B cell (primary cell): ENCODE results near the gene HAGHL. TPM values are rescaled to one million over a fixed set of nuclear protein-coding genes. Genes with fewer than 3 reads are reported as not detected.

Experiments
- ATAC-seq: fragments of 200-7000 bp; cut with Tn5 transposase; one replicate; pipeline ENCODE4 v1.10.0; 2021; ENCODE audit warnings: low read depth, mild to moderate bottlenecking, moderate number of reproducible peaks, moderate library complexity
- CTCF ChIA-PET: fragments of 350-600 bp; sonication (Branson Sonifier 250); formaldehyde crosslinking; loops from one replicate; lab custom pipeline; 2021; ENCODE audit warnings: antibody characterized with exemption, inconsistent platforms; lab: Charles Lee
- POLR2A ChIA-PET: fragments of 350-600 bp; sonication (Branson Sonifier 250); formaldehyde crosslinking; loops from one replicate; lab custom pipeline; 2021; ENCODE audit warnings: antibody characterized with exemption; lab: Charles Lee
- DNase-seq: peaks from one replicate; pipeline ENCODE4 v3.0.0; 2013
- H2AFZ ChIP-seq: 2 replicates; pipeline ENCODE4 v1.6.1; 2012; ENCODE audit warnings: mild to moderate bottlenecking, low read depth, low read length; ENCODE audit not compliant: insufficient read depth, poor library complexity, severe bottlenecking
- H3K27ac ChIP-seq, 2 donors: 1 replicate in 1 of 2; 2 replicates in 1 of 2; pipeline ENCODE4 v1.5.1; 2012 to 2013; ENCODE audit warnings: low read length in 2 of 2, mild to moderate bottlenecking in 2 of 2, moderate library complexity in 1 of 2
- H3K27me3 ChIP-seq, 4 experiments: fragments of 200-600 bp in 1 of 4; sonication (generic) in 1 of 4; replicated peaks in 1 of 4; 1 replicate in 2 of 4; 2 replicates in 2 of 4; pipeline versions ENCODE4 v1.6.1 to v1.7.0; 2013 to 2016; ENCODE audit warnings: low read length in 3 of 4, mild to moderate bottlenecking in 2 of 4, mixed read lengths in 1 of 4, moderate library complexity in 1 of 4; ENCODE audit not compliant: insufficient read depth in 4 of 4, control insufficient read depth in 3 of 4; ENCODE audit errors: control extremely low read depth in 1 of 4
- H3K36me3 ChIP-seq, 2 experiments: replicated peaks in 1 of 2; 1 replicate in 1 of 2; 2 replicates in 1 of 2; pipeline versions ENCODE4 v1.6.1 to v1.7.1; 2013; ENCODE audit warnings: low read length in 1 of 2; ENCODE audit not compliant: insufficient read depth in 2 of 2, control insufficient read depth in 1 of 2; ENCODE audit errors: control extremely low read depth in 1 of 2, extremely low read depth in 1 of 2
- H3K4me1 ChIP-seq, 2 donors: fragments of 200-600 bp in 1 of 2; sonication (generic) in 1 of 2; 1 replicate in 1 of 2; 2 replicates in 1 of 2; pipeline versions ENCODE4 v1.5.1 to v1.6.1; 2013 to 2017; ENCODE audit warnings: low read length in 2 of 2; ENCODE audit not compliant: control insufficient read depth in 2 of 2, insufficient read depth in 2 of 2
- H3K4me2 ChIP-seq: replicated peaks from 2 replicates; pipeline ENCODE3; 2012; ENCODE audit warnings: mild to moderate bottlenecking, low read depth, low read length; ENCODE audit not compliant: poor library complexity, severe bottlenecking
- H3K4me3 ChIP-seq, 5 experiments: fragments of 200-600 bp in 1 of 5; sonication (generic) in 1 of 5; 1 replicate in 3 of 5; 2 replicates in 2 of 5; pipeline versions ENCODE4 v1.5.1 to v1.7.0; 2011 to 2016; ENCODE audit warnings: low read length in 4 of 5, mild to moderate bottlenecking in 4 of 5, low read depth in 2 of 5, control low read depth in 1 of 5, moderate library complexity in 1 of 5; ENCODE audit not compliant: insufficient read depth in 1 of 5; ENCODE audit errors: control extremely low read depth in 1 of 5, extremely low read depth in 1 of 5
- H3K79me2 ChIP-seq: fragments of 200-600 bp; sonication (generic); one replicate; pipeline ENCODE4 v1.6.0; 2016; ENCODE audit warnings: low read length; ENCODE audit not compliant: control insufficient read depth, insufficient read depth
- H3K9ac ChIP-seq: fragments of 200-600 bp; sonication (generic); 2 replicates; pipeline ENCODE4 v1.6.1; 2017; ENCODE audit warnings: mild to moderate bottlenecking, low read length, moderate library complexity
- H3K9me3 ChIP-seq, 3 donors: one replicate each; pipeline versions ENCODE4 v1.6.1 to v1.7.1; 2013; ENCODE audit warnings: low read length in 2 of 3; ENCODE audit not compliant: control insufficient read depth in 2 of 3, insufficient read depth in 1 of 3; ENCODE audit errors: control extremely low read depth in 1 of 3
- H4K20me1 ChIP-seq: 2 replicates; pipeline ENCODE4 v1.6.0; 2012; ENCODE audit warnings: mild to moderate bottlenecking, low read length; ENCODE audit not compliant: insufficient read depth, control insufficient read depth, poor library complexity, severe bottlenecking
- H3K27ac Mint-ChIP-seq: one replicate; pipeline ENCODE4 v1.8.0; 2021; ENCODE audit warnings: mixed read lengths
- H3K27me3 Mint-ChIP-seq: one replicate; pipeline ENCODE4 v1.8.0; 2021; ENCODE audit warnings: mixed read lengths
- H3K4me1 Mint-ChIP-seq: one replicate; pipeline ENCODE4 v1.8.0; 2021; ENCODE audit warnings: mixed read lengths
- H3K4me3 Mint-ChIP-seq: one replicate; pipeline ENCODE4 v1.8.0; 2021; ENCODE audit warnings: mixed read lengths
- H3K9me3 Mint-ChIP-seq: one replicate; pipeline ENCODE4 v1.8.0; 2022; ENCODE audit warnings: mixed read lengths; ENCODE audit not compliant: insufficient read depth
- EZH2 ChIP-seq: IDR thresholded peaks from 2 replicates; pipeline ENCODE4 v1.6.1; 2012; ENCODE audit warnings: borderline replicate concordance, low read depth, mild to moderate bottlenecking, moderate library complexity, low read length; ENCODE audit not compliant: insufficient read depth, poor library complexity, severe bottlenecking
- WGBS: methylation state at CpG from one replicate; pipeline ENCODE4 v1.1.5; 2013; ENCODE audit warnings: missing lambda C conversion rate; ENCODE audit not compliant: insufficient coverage; 5-methylcytosine and 5-hydroxymethylcytosine counted together
- intact Hi-C: fragments of 100-400 bp; cut with micrococcal nuclease; formaldehyde crosslinking; loops from one replicate; pipeline ENCODE4 v1.10.0; 2022
- polyA plus RNA-seq: library from polyadenylated mRNA; depleted of rRNA; stranded (reverse); fragments of >200 nt; gene quantifications from 2 replicates; pipeline ENCODE4 v1.2.3, GENCODE V29; 2012
- total RNA-seq, 2 donors: library from RNA; stranded (reverse); fragments of 120-200 nt in 1 of 2; gene quantifications; 1 replicate in 1 of 2; 2 replicates in 1 of 2; pipeline versions ENCODE4 v1.2.3 to v1.2.4, GENCODE V29; 2013 to 2022
- TF ChIP-seq, protein P1 (sequence below): fragments of 200-600 bp; IDR thresholded peaks from one replicate; pipeline ENCODE4 v1.8.0; 2022; ENCODE audit warnings: antibody characterized with exemption, mild to moderate bottlenecking

The HAGHL gene
- total and polyA plus RNA-seq, 2 donors (not counting 1 experiment from before 2014, with no cell fraction given) = 32.3 to 87.1 TPM

DNA sequence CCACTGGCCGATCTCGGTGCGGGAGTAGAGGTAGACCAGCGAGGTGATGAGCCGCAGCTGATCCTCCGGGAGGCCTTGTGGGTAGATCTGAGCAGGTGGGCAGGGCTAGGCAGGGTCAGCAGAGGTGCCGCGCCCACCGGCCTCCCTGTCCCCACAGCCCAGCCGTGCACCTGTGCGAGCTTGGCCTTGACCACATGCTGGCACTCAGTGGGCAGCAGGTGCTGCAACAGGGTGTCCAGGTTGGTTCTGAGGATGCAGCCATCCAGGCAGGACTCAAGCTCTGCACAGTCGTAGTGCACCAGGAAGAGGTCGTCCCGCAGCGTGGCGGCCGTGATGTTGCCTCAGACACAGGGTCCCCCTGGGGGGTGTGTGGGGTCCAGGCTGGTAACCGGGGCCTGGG, 46.1 kb downstream of the HAGHL start:
- Histone ChIP-seq H3K4me3 (no peak overlapping the region), H3K9ac (no peak overlapping the region), H3K27ac (no peak overlapping the region), H3K4me2 (no peak overlapping the region), H3K9me3 (no peaks in the 10 kb centered on the region), H3K27me3 (peaks cover 0 to 15% (median under 1%) of the 10 kb centered on the region in 4 experiments), H2AFZ (no peak overlapping the region), H3K4me1 (peaks cover 0 to 3% of the 10 kb centered on the region in 2 donors), H4K20me1 (no peaks in the 10 kb centered on the region), H3K79me2 (no peaks in the 10 kb centered on the region), H3K36me3 (no peaks in the 10 kb centered on the region)
- no peak for ATAC-seq
- DNase-seq = no peak
- POLR2A ChIA-PET = no interaction called here
- WGBS = 92% methylated on average over 18 of the region's 18 CpGs
- intact Hi-C loops = no loop called here
- CTCF ChIA-PET = no interaction called here
- Mint-ChIP-seq H3K27me3 (peaks cover 4% of the 10 kb centered on the region), H3K4me1 (no peaks in the 10 kb centered on the region), H3K27ac (no peak overlapping the region), H3K4me3 (no peak overlapping the region), H3K9me3 (no peaks in the 10 kb centered on the region)
- no peak for TF ChIP-seq EZH2

DNA sequence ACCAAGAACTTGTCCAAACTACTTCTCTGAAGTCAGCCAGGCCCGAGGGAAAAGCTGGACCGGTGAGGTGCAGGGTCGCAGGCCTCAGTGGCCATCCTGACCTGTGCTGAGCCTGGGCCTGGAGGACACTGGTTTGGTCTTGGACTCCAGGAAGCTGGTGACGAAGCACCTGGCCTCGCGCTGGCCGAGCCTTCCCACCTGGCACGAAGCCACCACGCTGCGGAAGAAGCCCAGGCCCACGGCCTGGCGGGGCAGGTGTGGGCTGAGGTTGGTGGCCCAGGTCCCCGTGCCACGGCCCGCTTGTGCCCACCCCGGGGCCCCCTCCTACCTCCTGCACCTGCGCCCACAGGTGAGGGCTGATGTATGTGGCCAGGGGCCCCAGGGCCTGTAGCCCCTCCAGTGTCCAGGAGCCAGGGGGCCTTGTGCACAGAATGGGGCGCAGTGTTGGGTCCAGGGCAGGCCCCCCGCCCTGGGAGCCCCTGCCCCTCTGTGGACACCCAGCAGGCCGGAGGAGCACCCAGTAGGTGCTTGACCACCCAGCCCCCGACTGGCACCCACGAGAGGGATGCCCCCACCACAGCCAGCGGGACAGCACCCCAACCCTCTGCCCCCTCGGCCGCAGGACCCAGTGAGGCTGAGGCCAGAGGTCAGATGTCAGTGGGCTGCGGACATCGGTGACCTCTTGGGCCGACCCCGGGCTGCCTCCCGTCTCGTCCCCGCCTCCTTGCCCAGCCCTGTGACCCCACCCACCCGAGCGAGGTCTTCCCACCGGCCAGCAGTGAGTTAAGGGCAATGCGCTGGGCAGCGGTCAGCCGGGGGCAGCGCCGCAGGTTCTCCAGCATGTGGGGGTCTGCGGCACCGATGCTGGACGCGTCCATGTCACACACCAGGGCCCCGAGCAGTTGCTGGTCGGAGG, 47.4 kb downstream of the HAGHL start:
- Mint-ChIP-seq H3K4me1 (no peaks in the 10 kb centered on the region), H3K9me3 (no peaks in the 10 kb centered on the region), H3K27me3 (peaks cover 4% of the 10 kb centered on the region), H3K4me3 (no peak overlapping the region), H3K27ac (peak overlapping the region; percentile 6)
- CTCF ChIA-PET = no interaction called here
- ATAC-seq (no peak), DNase-seq (no peak)
- H3K36me3 ChIP-seq = no peaks in the 10 kb centered on the region
- intact Hi-C loops = no loop called here
- no peaks in the 10 kb centered on the region for H3K79me2 ChIP-seq
- H3K27me3 ChIP-seq = peaks cover 0 to 21% (median 2%) of the 10 kb centered on the region in 4 experiments
- no peak overlapping the region for H3K9ac ChIP-seq
- H4K20me1 ChIP-seq = no peaks in the 10 kb centered on the region
- H3K4me1 ChIP-seq = peaks cover 0 to 2% of the 10 kb centered on the region in 2 donors
- TF ChIP-seq, protein P1, sequence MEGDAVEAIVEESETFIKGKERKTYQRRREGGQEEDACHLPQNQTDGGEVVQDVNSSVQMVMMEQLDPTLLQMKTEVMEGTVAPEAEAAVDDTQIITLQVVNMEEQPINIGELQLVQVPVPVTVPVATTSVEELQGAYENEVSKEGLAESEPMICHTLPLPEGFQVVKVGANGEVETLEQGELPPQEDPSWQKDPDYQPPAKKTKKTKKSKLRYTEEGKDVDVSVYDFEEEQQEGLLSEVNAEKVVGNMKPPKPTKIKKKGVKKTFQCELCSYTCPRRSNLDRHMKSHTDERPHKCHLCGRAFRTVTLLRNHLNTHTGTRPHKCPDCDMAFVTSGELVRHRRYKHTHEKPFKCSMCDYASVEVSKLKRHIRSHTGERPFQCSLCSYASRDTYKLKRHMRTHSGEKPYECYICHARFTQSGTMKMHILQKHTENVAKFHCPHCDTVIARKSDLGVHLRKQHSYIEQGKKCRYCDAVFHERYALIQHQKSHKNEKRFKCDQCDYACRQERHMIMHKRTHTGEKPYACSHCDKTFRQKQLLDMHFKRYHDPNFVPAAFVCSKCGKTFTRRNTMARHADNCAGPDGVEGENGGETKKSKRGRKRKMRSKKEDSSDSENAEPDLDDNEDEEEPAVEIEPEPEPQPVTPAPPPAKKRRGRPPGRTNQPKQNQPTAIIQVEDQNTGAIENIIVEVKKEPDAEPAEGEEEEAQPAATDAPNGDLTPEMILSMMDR = no peak
- TF ChIP-seq EZH2 = no peak
- no peak overlapping the region for H3K4me2 ChIP-seq
- no peak overlapping the region for H3K4me3 ChIP-seq
- 87% methylated on average over 42 of the region's 46 CpGs for WGBS
- H3K9me3 ChIP-seq = no peaks in the 10 kb centered on the region
- no peak overlapping the region for H2AFZ ChIP-seq
- POLR2A ChIA-PET = no interaction called here
- no peak overlapping the region for H3K27ac ChIP-seq
